SKM-1 treated with dmso at 0.1 percent for 144 hours (cell line): ENCODE results near the gene TMC6.

ENCODE experiments used
- DNase-seq: peaks from one replicate; lab custom pipeline; 2025; ENCODE audit not compliant: unreplicated experiment; lab: John Stamatoyannopoulos, UW

Gene TMC6

DNA sequence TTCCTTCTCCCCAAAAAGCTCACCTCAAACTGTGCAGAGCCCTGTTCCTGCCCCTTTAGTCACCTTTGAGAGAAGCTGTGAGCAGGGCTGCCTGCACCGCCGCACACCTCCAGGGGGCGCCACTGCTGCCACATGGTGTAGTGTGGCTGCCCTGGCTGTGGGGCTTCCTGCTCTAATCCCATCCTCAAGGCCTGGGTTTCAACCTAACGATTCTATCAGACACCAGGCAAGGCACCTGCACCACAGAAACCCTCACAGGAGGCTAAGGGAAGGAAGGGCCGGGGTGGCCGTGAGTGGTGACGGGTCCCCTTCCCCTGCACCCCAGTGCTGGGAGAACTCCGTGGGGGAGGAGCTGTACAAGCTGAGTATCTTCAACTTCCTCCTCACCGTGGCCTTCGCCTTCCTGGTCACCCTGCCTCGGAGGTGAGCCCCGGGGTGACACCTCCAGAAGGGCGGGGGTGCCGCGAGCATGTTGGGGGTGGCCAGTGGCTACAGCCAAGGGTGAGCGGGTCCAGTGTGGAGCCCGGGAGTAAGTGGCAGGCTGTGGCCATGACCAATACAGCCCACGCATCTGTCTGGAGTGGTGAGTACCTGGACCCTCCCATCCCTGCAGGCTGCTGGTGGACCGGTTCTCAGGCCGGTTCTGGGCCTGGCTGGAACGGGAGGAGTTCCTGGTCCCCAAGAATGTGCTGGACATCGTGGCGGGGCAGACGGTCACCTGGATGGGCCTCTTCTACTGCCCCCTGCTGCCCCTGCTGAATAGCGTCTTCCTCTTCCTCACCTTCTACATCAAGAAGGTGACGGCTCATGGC is 9.0 kb upstream of the TMC6 start:
- DNase-seq: peak; percentile 78

DNA sequence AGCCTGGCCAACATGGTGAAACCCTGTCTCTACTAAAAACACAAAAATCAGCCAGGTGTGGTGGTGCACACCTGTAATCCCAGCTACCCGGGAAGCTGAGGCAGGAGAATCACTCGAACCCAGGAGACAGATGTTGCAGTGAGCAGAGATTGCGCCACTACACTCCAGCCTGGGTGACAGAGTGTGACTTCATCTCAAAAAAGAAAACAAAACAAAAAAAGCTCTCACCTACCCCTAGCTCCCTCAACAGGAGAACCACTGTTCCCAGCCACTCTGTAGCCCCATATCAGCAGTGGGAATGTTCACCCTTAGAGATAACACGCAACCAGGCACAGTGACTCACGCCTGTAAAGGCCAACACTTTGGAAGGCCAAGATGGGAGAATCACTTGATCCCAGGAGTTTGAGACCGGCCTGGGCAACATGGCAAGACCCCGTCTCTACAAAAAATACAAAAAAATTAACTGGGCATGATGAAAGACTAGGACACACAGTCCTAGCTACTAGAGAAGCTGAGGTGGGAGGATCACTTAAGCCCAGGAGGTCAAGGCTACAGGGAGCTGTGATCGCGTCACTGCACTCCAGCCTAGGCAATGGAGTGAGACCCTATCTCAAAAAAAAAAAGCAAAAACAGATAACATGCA is 7.4 kb upstream of the TMC6 start:
- DNase-seq: no peak

GRCh38 chr17:78134899-78135385 is 6.4 kb upstream of the TMC6 start:
- DNase-seq: no peak

GRCh38 chr17:78133971-78134898 is 5.7 kb upstream of the TMC6 start:
- DNase-seq: peak; percentile 28

GRCh38 chr17:78133179-78133951 is 4.8 kb upstream of the TMC6 start:
- no peak for DNase-seq

DNA sequence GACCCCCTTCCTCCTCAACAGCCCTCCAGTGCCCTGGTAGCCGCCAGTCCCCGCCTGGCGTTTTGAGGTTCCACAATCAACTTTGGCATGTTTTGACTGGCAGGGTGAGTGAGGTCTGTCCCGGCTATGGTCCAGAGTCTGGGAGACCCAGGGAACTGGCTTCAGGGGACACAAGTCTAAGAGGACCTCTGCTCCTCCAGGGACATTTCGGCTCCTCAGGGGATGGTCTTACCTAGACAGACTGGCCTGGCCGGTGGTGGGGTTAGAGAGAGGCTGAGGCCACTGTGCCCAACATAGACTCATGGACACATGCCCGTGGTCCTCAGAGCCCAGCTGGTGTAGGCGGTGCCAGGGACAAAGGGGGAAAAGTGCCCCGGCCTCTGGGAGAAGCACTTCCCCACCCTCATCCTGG is 4.2 kb upstream of the TMC6 start:
- DNase-seq: no peak

DNA sequence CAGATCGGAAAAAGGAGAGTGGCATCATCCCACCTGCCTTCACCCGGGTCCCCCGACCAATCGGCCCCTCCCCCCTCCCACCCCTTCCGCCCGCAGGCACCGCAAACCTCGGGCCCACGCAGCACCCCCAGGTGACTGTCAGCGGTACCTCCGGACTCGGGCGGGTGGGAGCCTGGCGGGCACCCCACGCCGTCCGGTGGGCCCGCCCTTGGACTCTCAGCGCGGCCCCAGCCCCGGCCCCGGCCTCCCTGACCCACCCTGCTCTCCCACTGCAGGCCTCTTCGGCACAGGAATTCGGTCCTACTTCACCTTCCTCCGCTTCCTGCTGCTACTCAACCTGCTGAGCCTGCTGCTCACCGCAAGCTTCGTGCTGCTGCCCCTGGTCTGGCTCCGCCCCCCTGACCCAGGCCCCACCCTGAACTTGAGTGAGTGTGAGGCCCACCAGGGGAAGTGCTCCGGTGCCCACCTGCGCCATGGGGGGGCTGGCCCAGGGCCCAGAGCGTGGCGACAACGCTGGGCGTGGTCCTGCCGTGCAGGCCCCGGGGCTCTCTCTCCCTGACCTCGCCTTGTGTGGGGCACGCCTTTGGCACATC is 3.6 kb upstream of the TMC6 start:
- no peak for DNase-seq

DNA sequence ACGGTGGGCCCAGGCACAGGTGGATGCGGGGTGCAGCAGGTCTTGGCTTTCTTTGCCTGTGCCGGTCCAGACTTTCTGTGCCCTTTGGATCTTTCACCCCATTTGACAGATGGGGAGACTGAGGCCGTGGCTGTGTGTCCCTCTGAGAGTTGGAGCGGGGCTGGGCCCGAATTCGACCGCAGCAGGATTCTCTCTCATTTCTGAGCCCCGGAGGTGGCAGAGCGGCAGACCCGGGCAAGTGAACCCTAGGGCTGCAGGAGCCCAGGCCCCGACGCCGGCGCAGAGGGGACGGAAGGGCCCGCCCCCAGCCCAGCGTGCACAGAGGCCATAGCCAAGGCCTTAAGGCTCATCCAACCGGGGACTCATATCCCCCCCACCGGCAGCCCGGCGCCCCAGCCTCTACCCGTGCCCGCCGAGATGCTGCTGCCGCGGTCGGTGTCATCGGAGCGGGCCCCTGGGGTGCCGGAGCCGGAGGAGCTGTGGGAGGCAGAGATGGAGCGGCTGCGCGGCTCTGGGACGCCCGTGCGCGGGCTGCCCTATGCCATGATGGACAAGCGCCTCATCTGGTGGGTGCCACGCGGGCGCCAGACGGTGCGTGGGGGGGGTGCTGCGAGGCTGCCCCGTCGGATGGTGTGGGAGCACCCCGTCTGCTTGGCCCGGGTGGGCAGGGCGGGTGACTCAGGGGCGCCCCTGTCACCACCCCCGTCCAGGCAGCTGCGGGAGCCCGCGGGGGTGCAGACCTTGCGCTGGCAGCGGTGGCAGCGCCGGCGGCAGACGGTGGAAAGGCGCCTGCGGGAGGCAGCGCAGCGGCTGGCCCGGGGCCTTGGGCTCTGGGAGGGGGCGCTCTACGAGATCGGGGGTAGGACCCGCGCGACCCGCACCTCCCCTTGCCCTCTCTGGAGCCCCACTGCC is 2.9 kb upstream of the TMC6 start:
- no peak for DNase-seq

GRCh38 chr17:78130437-78131101 is 2.0 kb upstream of the TMC6 start, which contains the start of gene TMC8:
TSS of gene TMC8 (plus strand) at chr17:78130771. CDS start at chr17:78131589, 818 bp downstream.
- peak; percentile 95 for DNase-seq

- DNase-seq: no peak
Observed at GRCh38 chr17:78130090-78130436, 1.5 kb upstream of the TMC6 start.

DNA sequence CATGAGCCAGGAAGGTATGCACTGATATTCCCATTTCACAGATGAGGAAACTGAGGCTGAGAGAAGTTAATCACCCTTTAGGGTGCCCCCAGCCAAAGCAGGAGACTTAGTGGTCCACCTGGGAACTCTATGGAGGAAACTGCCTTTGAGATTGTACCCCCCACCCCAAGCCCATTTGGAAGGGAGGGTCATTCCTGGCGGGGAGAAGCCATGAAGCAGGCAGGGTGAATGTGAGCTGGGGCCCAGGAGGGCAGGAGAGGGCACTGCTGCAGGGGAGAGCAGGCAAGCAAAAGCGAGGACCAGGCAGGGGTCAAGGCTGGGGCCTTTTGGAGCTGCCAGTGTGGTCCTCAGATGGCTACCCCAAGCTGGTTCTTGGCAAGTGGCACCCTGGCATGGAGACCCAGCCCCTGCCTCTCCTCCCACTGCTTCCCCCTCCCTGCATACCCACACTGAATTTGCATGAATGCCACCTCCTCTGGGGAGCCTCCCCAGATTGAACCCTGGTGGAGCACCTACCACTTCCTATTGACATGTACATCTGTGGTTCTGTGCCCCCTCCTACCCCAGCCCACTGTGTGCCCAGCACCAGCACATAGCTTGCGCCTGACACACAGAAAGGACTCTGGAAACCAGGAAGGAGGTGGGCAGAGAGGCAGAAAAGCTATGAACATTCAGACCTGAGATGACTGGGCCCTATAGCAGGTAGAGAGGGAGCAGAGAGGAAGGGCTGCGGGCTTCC is 965 bp upstream of the TMC6 start:
- no peak for DNase-seq

- no peak for DNase-seq
Observed at GRCh38 chr17:78127888-78128550, 536 bp downstream of the TMC6 start.

DNA sequence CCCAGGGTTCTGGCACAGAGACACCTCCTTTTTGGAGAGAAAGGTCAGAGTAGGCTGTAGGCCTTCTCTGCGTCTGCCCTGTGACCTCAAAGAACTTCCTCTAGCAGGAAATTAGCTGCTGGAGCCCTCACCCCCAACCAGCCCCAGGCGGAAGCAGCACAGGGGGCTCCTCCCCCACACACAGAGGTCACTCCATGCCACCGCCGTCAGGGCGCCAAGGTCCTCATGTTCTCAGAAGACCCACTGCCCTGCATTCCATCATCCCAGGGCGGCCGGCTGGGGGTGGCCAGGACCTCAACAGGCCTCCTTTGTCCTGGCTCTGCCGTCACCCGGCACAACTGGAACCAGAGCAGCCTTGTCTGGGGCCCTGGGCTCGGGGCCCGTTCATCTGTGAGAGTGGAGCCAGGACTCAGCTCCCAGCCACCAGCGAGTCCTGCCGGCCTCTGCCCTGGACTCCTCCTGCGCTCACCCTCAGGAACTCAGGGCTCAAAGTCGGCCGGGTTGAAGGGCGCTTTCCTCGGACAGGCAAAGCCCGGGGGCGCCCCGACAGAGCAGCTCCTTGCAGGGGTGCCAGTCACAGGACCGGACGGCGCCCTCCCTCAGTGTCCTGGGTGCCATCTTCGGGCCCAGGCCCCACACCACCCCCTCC is 1.2 kb downstream of the TMC6 start:
- peak; percentile 95 for DNase-seq

- no peak for DNase-seq
Observed at GRCh38 chr17:78126895-78127238, 1.7 kb downstream of the TMC6 start.

DNA sequence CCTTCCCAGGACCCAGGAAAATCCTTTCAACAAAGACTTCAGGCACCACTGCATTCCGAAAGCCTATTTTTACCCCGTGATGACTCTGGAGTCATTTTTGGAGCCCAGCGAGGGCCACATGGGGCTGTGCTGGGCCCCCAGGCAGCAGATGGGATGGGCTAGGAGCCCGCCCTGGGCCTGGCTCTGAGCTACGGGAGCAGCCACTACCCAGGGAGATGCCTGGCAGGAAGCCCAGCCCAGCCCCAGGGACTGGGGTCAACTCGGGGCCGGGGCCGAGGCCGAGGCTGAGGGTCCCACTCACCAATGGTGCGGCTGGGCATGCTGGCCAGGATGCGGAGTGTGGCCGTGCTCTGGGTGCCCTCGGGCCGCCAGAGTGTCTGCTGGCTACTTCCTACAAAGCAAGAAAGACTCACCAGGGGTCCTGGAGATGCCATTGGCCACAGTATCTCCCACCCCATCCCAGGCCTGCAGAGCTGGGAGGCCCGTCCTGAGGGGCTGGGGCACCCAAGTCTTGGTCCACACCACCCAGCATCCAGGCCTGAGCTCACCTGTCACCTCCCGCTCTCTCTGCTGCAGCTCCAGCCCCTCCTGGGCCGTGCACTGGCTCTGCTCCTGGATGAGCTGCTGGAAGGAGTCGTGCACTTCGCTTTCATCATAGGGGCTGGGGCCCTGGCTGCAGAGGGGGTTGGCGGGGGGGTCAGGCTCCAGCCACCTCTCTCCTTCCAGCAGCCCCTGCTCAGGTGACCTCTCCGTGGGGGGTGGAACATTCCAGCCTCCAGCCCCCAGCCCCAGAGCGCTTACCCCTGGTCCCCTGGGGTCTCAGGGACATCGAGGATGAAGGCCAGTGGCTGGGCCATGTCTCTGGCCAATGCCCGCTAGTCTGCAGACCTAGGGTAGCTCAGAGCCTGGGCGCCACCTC is 2.3 kb downstream of the TMC6 start:
- DNase-seq: no peak
